ENCODE data around the gene GALNT11.
A peak's percentile ranks its signal among the peaks of the same experiment; 100 is the strongest.

The GALNT11 gene

GRCh38 chr7:152130658-152131590 lies 105.5 kb downstream of the GALNT11 start:
- Mint-ChIP-seq H3K4me3 (no peak overlapping the region), H3K27me3 (ENCODE audit: low read depth) (no peaks in the 10 kb centered on the region), H3K4me1 (ENCODE audit: low read depth) (no peaks in the 10 kb centered on the region), H3K27ac (no peak overlapping the region), H3K36me3 (ENCODE audit: low read depth) (peaks cover 27% of the 10 kb centered on the region), H3K9me3 (no peaks in the 10 kb centered on the region)

GRCh38 chr7:152131981-152132494 lies 106.6 kb downstream of the GALNT11 start:
- Mint-ChIP-seq H3K4me3 (no peak overlapping the region), H3K36me3 (ENCODE audit: low read depth) (peaks cover 28% of the 10 kb centered on the region), H3K27ac (no peak overlapping the region), H3K27me3 (ENCODE audit: low read depth) (no peaks in the 10 kb centered on the region), H3K4me1 (ENCODE audit: low read depth) (no peaks in the 10 kb centered on the region), H3K9me3 (no peaks in the 10 kb centered on the region)

GRCh38 chr7:152132812-152133211 lies 107.3 kb downstream of the GALNT11 start:
- no peak overlapping the region for H3K27ac Mint-ChIP-seq
- H3K4me1 Mint-ChIP-seq (ENCODE audit: low read depth): no peaks in the 10 kb centered on the region
- H3K36me3 Mint-ChIP-seq (ENCODE audit: low read depth): peaks cover 23% of the 10 kb centered on the region
- H3K9me3 Mint-ChIP-seq: no peaks in the 10 kb centered on the region
- no peaks in the 10 kb centered on the region for H3K27me3 Mint-ChIP-seq (ENCODE audit: low read depth)
- no peak overlapping the region for H3K4me3 Mint-ChIP-seq

GRCh38 chr7:152133804-152134203 lies 108.3 kb downstream of the GALNT11 start:
- Mint-ChIP-seq H3K27ac (peak overlapping the region; percentile 43), H3K4me1 (ENCODE audit: low read depth) (no peaks in the 10 kb centered on the region), H3K4me3 (no peak overlapping the region), H3K27me3 (ENCODE audit: low read depth) (no peaks in the 10 kb centered on the region), H3K36me3 (ENCODE audit: low read depth) (peaks cover 26% of the 10 kb centered on the region), H3K9me3 (no peaks in the 10 kb centered on the region)

- Mint-ChIP-seq H3K4me1 (ENCODE audit: low read depth) (no peaks in the 10 kb centered on the region), H3K36me3 (ENCODE audit: low read depth) (peaks cover 29% of the 10 kb centered on the region), H3K27me3 (ENCODE audit: low read depth) (no peaks in the 10 kb centered on the region), H3K4me3 (no peak overlapping the region), H3K9me3 (no peaks in the 10 kb centered on the region), H3K27ac (no peak overlapping the region)
Observed at GRCh38 chr7:152136686-152137085, 111.2 kb downstream of the GALNT11 start.

- Mint-ChIP-seq H3K9me3 (no peaks in the 10 kb centered on the region), H3K36me3 (ENCODE audit: low read depth) (peaks cover 29% of the 10 kb centered on the region), H3K27me3 (ENCODE audit: low read depth) (no peaks in the 10 kb centered on the region), H3K27ac (no peak overlapping the region), H3K4me3 (no peak overlapping the region), H3K4me1 (ENCODE audit: low read depth) (no peaks in the 10 kb centered on the region)
Observed at GRCh38 chr7:152137476-152138025, 112.1 kb downstream of the GALNT11 start.

GRCh38 chr7:152140067-152140466 lies 114.6 kb downstream of the GALNT11 start:
- Mint-ChIP-seq H3K36me3 (ENCODE audit: low read depth) (peaks cover 38% of the 10 kb centered on the region), H3K9me3 (no peaks in the 10 kb centered on the region), H3K27ac (no peak overlapping the region), H3K4me3 (no peak overlapping the region), H3K4me1 (ENCODE audit: low read depth) (peaks cover 20% of the 10 kb centered on the region), H3K27me3 (ENCODE audit: low read depth) (no peaks in the 10 kb centered on the region)

GRCh38 chr7:152140560-152140959 lies 115.1 kb downstream of the GALNT11 start:
- Mint-ChIP-seq H3K9me3 (no peaks in the 10 kb centered on the region), H3K36me3 (ENCODE audit: low read depth) (peaks cover 40% of the 10 kb centered on the region), H3K27ac (no peak overlapping the region)

GRCh38 chr7:152142976-152143595 lies 117.6 kb downstream of the GALNT11 start:
- Mint-ChIP-seq H3K9me3 (no peaks in the 10 kb centered on the region), H3K27ac (peak overlapping the region; percentile 81), H3K4me1 (ENCODE audit: low read depth) (peaks cover 33% of the 10 kb centered on the region), H3K4me3 (peak overlapping the region; percentile 21), H3K36me3 (ENCODE audit: low read depth) (peaks cover 38% of the 10 kb centered on the region), H3K27me3 (ENCODE audit: low read depth) (no peaks in the 10 kb centered on the region)

More at GRCh38 chr7:152140560-152140959, 115.1 kb downstream of the GALNT11 start:
- no peak overlapping the region for H3K4me3 Mint-ChIP-seq
- peaks cover 25% of the 10 kb centered on the region for H3K4me1 Mint-ChIP-seq (ENCODE audit: low read depth)
- no peaks in the 10 kb centered on the region for H3K27me3 Mint-ChIP-seq (ENCODE audit: low read depth)

- H3K27me3 Mint-ChIP-seq (ENCODE audit: low read depth): no peaks in the 10 kb centered on the region
- H3K4me1 Mint-ChIP-seq (ENCODE audit: low read depth): peaks cover 33% of the 10 kb centered on the region
- H3K36me3 Mint-ChIP-seq (ENCODE audit: low read depth): peaks cover 40% of the 10 kb centered on the region
- H3K4me3 Mint-ChIP-seq: peak overlapping the region; percentile 41
- H3K9me3 Mint-ChIP-seq: no peaks in the 10 kb centered on the region
- peak overlapping the region; percentile 87 for H3K27ac Mint-ChIP-seq
Observed at GRCh38 chr7:152144557-152145245, 119.2 kb downstream of the GALNT11 start.

GRCh38 chr7:152145853-152146466 lies 120.5 kb downstream of the GALNT11 start:
- Mint-ChIP-seq H3K27ac (peak overlapping the region; percentile 87), H3K27me3 (ENCODE audit: low read depth) (no peaks in the 10 kb centered on the region), H3K4me1 (ENCODE audit: low read depth) (peaks cover 33% of the 10 kb centered on the region), H3K9me3 (no peaks in the 10 kb centered on the region), H3K36me3 (ENCODE audit: low read depth) (peaks cover 39% of the 10 kb centered on the region), H3K4me3 (no peak overlapping the region)

GRCh38 chr7:152148706-152149105 lies 123.2 kb downstream of the GALNT11 start:
- H3K27ac Mint-ChIP-seq: no peak overlapping the region
- H3K27me3 Mint-ChIP-seq (ENCODE audit: low read depth): no peaks in the 10 kb centered on the region
- no peak overlapping the region for H3K4me3 Mint-ChIP-seq
- H3K36me3 Mint-ChIP-seq (ENCODE audit: low read depth): peaks cover 40% of the 10 kb centered on the region
- no peaks in the 10 kb centered on the region for H3K9me3 Mint-ChIP-seq
- peaks cover 26% of the 10 kb centered on the region for H3K4me1 Mint-ChIP-seq (ENCODE audit: low read depth)

GRCh38 chr7:152149363-152149762 lies 123.9 kb downstream of the GALNT11 start:
- Mint-ChIP-seq H3K27ac (no peak overlapping the region), H3K9me3 (no peaks in the 10 kb centered on the region), H3K27me3 (ENCODE audit: low read depth) (no peaks in the 10 kb centered on the region), H3K4me3 (no peak overlapping the region), H3K4me1 (ENCODE audit: low read depth) (peaks cover 22% of the 10 kb centered on the region), H3K36me3 (ENCODE audit: low read depth) (peaks cover 42% of the 10 kb centered on the region)

- no peaks in the 10 kb centered on the region for H3K9me3 Mint-ChIP-seq
- H3K36me3 Mint-ChIP-seq (ENCODE audit: low read depth): peaks cover 38% of the 10 kb centered on the region
Observed at GRCh38 chr7:152152267-152152666, 126.8 kb downstream of the GALNT11 start.

More at GRCh38 chr7:152152267-152152666, 126.8 kb downstream of the GALNT11 start:
- no peak overlapping the region for H3K4me3 Mint-ChIP-seq
- no peaks in the 10 kb centered on the region for H3K27me3 Mint-ChIP-seq (ENCODE audit: low read depth)
- H3K27ac Mint-ChIP-seq: no peak overlapping the region
- H3K4me1 Mint-ChIP-seq (ENCODE audit: low read depth): peaks cover 3% of the 10 kb centered on the region
